Measurements from ENCODE around the gene EID3. TPM values are rescaled to one million over a fixed set of nuclear protein-coding genes. Genes with fewer than 3 reads are reported as not detected.

Gene EID3
- total RNA-seq = 7.6 and 7.9 TPM in 2 replicates

DNA sequence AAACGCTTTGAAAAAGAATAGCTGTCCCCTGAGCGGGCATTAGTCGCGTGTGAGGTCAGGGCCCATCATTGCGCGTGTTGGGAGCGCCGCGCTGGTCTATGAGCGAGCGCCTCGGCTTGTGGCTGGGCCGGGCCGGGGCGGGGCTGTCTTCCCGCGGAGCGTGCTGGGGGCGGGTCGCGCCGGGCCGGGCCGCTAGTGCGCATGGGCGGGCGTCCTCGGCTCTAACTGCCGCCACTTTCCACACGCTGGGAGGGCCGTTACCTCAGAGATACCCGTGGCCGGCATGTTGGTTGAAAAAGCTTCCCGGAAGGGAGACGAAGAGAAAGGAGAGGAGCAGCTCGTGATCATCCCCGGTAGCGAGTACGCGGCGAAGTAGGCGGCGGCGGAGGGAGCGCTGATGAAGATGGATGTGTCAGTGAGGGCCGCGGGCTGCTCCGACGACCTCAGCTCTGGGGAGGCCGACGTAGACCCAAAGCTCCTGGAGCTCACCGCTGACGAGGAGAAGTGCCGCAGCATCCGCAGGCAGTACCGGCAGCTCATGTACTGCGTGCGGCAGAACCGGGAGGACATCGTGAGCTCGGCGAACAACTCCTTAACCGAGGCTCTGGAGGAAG, at the start of gene EID3:
TSS of gene EID3 (plus strand) at position 202 of the 614 bp plus-strand sequence. CDS start at position 398, 196 bp downstream.

Other genes with a start within 250 kb of the EID3 start
- 24.3 and 29.9 TPM in 2 replicates for gene HCFC2, start 239.2 kb upstream of the EID3 start, total RNA-seq
- gene NFYB, start 165.5 kb upstream of the EID3 start, total RNA-seq = 16.7 and 22.8 TPM in 2 replicates
- gene TXNRD1, start 88.0 kb upstream of the EID3 start, total RNA-seq = 345 and 657 TPM in 2 replicates
- gene CHST11, start 153.2 kb downstream of the EID3 start, total RNA-seq = 13.2 and 13.5 TPM in 2 replicates